ENCODE measurements around the gene PPP1R12A. TPM values are rescaled to one million over a fixed set of nuclear protein-coding genes. Genes with fewer than 3 reads are reported as not detected.

Gene PPP1R12A
- total RNA-seq, 1 experiment from 2014 or later: 52.0 TPM

- ChIA-PET CTCF (no interaction called here), RAD21 (ENCODE audit: low non-redundant PET in 1 of 2, low total read pairs in 2 of 2, uncharacterized antibody in 2 of 2, unreplicated experiment in 2 of 2) (no interaction called here), POLR2A (no interaction called here)
- Histone ChIP-seq H2AFZ (ENCODE audit: low read depth, low read length, poor library complexity, severe bottlenecking) (no peak overlapping the region), H3K79me2 (ENCODE audit: insufficient read depth, low read length) (peaks cover 99% of the 10 kb centered on the region), H3K9me3 (ENCODE audit: control insufficient read depth in 1 of 2, insufficient read depth in 1 of 2, low read depth in 1 of 2, low read length in 2 of 2) (no peaks in the 10 kb centered on the region), H3K4me2 (ENCODE audit: low read length) (no peak overlapping the region), H3K27me3 (ENCODE audit: insufficient read depth, low read length) (no peaks in the 10 kb centered on the region), H3K27ac (ENCODE audit: low read depth, low read length) (no peak overlapping the region), H3K36me3 (ENCODE audit: control insufficient read depth in 1 of 2, insufficient read depth in 2 of 2, low read length in 2 of 2) (no peaks in the 10 kb centered on the region), H3K4me1 (ENCODE audit: control insufficient read depth in 1 of 2, insufficient read depth in 2 of 2, low read length in 2 of 2) (no peaks in the 10 kb centered on the region), H3K9me2 (ENCODE audit: insufficient read depth) (no peaks in the 10 kb centered on the region), H4K20me1 (ENCODE audit: insufficient read depth) (0 out of 2 replicates have a peak, but pooled peaks cover 6% of the 10 kb centered on the region), H3K4me3 (replicated peaks in 1 of 2; ENCODE audit: low read depth in 1 of 2, low read length in 2 of 2) (no peak overlapping the region), H3K9ac (ENCODE audit: low read length) (no peak overlapping the region)
- BruUV-seq (replicated peaks): no TSS peak
- intact Hi-C loops (cut with micrococcal nuclease): no loop called here
- DNase-seq (ENCODE audit: low read depth, low spot score) (no peak), ATAC-seq (no peak)
- no peak for TF ChIP-seq RAD21 (IDR thresholded peaks at IDR 0.05; ENCODE audit: low read depth)
Measured at GRCh38 chr12:79926951-79927350, 7.9 kb downstream of the PPP1R12A start.

GRCh38 chr12:79925492-79925891, 9.4 kb downstream of the PPP1R12A start:
- H3K9ac ChIP-seq (ENCODE audit: low read length): no peak overlapping the region
- no peak overlapping the region for H3K27ac ChIP-seq (ENCODE audit: low read depth, low read length)
- ChIA-PET POLR2A (no interaction called here), CTCF (no interaction called here), RAD21 (ENCODE audit: low non-redundant PET in 1 of 2, low total read pairs in 2 of 2, uncharacterized antibody in 2 of 2, unreplicated experiment in 2 of 2) (no interaction called here)
- no peaks in the 10 kb centered on the region for H3K9me2 ChIP-seq (ENCODE audit: insufficient read depth)
- TF ChIP-seq ZNF274 (IDR thresholded peaks at IDR 0.05; ENCODE audit: low read depth, low read length) (no peak), JUND (IDR thresholded peaks at IDR 0.05) (no peak), CTCF (IDR thresholded peaks at IDR 0.05 in 2 of 3, conservative IDR thresholded peaks at IDR 0.05 in 1 of 3; ENCODE audit: borderline replicate concordance in 1 of 3, insufficient read depth in 1 of 3, low read depth in 2 of 3, low read length in 2 of 3) (no peak), YY1 (IDR thresholded peaks at IDR 0.05; ENCODE audit: extremely low read depth, insufficient replicate concordance, low read depth, low read length) (no peak), ZFX (IDR thresholded peaks at IDR 0.05) (no peak), TCF7L2 (IDR thresholded peaks at IDR 0.05; ENCODE audit: borderline replicate concordance, extremely low read depth, insufficient read depth, insufficient read length) (no peak)
- ATAC-seq: no peak
- no peak overlapping the region for H2AFZ ChIP-seq (ENCODE audit: low read depth, low read length, poor library complexity, severe bottlenecking)
- peaks cover 12% of the 10 kb centered on the region; the same call in 1 of the 2 replicates for H4K20me1 ChIP-seq (ENCODE audit: insufficient read depth)
- no TSS peak for BruUV-seq (replicated peaks)
- DNase-seq (ENCODE audit: low read depth, low spot score): no peak
- peaks cover 99% of the 10 kb centered on the region for H3K79me2 ChIP-seq (ENCODE audit: insufficient read depth, low read length)
- H3K36me3 ChIP-seq (ENCODE audit: control insufficient read depth in 1 of 2, insufficient read depth in 2 of 2, low read length in 2 of 2): no peaks in the 10 kb centered on the region
- intact Hi-C loops (cut with micrococcal nuclease): no loop called here
- H3K4me3 ChIP-seq (replicated peaks in 1 of 2; ENCODE audit: low read depth in 1 of 2, low read length in 2 of 2): no peak overlapping the region
- H3K4me2 ChIP-seq (ENCODE audit: low read length): no peak overlapping the region
- H3K27me3 ChIP-seq (ENCODE audit: insufficient read depth, low read length): no peaks in the 10 kb centered on the region
- no peaks in the 10 kb centered on the region for H3K9me3 ChIP-seq (ENCODE audit: control insufficient read depth in 1 of 2, insufficient read depth in 1 of 2, low read depth in 1 of 2, low read length in 2 of 2)
- no peaks in the 10 kb centered on the region for H3K4me1 ChIP-seq (ENCODE audit: control insufficient read depth in 1 of 2, insufficient read depth in 2 of 2, low read length in 2 of 2)
